ENCODE data around the gene EVC.
"Not testable (repeated sequence)": the region's sequence is repeated elsewhere in the genome, so short reads cannot be mapped to it uniquely, and the experiment has no call there.

Gene EVC

DNA sequence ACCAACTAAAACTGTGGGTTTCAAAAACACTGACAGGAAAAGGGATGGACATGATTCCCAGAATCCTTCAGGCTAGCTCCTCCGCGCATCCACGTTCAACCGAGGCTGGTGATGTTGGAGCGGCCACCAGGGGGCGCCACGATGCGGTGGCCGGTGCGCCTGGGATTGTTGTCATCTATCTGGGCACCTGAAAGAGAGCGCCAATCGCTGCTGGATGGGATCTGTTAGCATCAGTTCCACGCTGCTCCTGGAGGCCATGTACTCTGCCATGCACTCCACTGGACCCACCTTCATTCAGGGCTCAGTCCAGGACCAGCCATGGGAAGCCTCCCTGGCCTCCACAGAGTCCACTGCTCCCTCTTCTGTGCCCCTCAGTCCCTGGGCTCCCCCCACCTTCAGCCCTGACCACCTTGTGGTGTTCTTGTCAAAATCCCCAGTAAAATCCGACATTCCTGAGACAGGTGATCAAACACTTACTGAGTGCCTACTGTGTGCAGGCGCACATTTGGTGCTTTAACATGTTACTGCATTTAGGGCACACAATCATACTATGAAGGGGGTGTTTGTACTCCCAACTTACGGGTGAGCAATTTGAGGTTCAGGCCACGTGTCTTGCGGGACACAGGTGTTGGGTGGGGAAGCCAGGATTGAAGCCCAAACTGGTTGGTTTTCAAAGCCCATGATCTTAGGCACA, 110.8 kb downstream of the EVC start:
- no peak for DNase-seq

DNA sequence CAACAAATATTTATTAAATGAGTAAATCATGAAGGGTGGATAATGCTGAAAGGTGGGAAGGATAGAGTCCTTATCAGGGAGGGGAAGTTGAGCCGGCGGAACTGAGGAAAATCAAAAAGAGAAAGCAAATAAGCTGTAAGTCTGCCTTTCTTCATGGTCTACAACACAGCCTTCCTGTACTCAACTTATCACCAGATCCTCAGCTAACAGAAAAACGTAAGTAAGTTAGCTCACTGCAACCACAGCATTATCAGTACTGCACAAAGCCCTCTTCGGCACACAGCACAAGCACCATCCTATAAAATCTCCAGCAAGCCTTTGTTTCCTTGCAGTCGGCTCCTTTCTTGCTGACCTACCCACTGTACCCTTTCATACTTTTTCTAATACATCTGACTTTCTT, 111.6 kb downstream of the EVC start:
- DNase-seq: no peak

GRCh38 chr4:5823542-5824211, 112.7 kb downstream of the EVC start:
- DNase-seq: no peak

- no peak for DNase-seq
Observed at GRCh38 chr4:5824227-5824626, 113.2 kb downstream of the EVC start.

DNA sequence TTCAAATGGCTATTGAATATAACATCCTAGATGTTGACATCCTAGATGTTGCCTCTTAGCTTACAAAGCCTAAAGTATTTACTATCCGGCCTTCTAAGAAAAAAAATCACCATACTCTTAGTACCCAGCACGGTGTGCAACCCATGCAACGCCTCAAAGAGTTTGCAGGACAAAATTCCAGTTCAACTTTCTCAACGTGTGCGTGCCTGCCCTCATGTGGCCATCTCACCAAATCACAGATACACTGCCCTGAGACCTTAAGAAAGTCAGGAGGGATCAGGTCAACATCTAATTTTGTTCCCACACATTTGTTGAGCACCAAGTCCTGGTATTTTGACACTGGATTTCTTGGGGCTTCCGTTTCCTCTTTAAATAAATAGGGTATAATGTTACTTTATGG, 113.6 kb downstream of the EVC start:
- no peak for DNase-seq

DNA sequence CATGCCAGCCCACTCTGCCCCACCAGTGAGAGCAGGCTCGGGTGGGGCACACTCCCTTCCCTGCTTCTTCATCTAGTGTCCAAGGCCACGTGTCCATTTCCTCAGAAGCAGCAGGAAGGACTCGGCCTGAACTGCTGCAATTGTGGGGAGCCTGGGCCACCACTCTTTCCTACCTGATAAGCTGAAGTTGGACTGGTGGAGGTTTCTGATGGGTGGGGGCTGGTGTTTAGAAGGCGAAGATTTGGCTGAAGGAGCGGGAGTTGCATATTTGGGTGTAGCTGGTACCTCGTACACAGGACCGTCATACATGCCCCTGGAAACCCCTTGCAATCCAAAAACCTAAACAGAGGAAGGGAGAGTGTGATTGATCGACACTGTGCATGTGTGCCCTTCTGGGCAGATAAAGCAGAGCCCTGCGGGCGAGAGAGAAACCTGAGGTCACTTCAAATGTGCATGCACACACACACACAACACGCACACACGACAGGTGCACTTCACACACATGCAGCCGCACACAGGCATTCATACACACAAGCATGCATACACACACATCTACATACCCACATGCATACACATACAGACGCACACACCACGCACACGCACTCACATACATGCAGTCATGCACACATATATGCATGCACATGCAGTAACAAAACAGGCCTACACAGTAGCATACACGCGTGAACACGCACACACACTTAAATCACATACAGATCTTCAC, 114.5 kb downstream of the EVC start:
- DNase-seq: no peak

- no peak for DNase-seq
Observed at GRCh38 chr4:5826437-5827107, 115.6 kb downstream of the EVC start.

DNA sequence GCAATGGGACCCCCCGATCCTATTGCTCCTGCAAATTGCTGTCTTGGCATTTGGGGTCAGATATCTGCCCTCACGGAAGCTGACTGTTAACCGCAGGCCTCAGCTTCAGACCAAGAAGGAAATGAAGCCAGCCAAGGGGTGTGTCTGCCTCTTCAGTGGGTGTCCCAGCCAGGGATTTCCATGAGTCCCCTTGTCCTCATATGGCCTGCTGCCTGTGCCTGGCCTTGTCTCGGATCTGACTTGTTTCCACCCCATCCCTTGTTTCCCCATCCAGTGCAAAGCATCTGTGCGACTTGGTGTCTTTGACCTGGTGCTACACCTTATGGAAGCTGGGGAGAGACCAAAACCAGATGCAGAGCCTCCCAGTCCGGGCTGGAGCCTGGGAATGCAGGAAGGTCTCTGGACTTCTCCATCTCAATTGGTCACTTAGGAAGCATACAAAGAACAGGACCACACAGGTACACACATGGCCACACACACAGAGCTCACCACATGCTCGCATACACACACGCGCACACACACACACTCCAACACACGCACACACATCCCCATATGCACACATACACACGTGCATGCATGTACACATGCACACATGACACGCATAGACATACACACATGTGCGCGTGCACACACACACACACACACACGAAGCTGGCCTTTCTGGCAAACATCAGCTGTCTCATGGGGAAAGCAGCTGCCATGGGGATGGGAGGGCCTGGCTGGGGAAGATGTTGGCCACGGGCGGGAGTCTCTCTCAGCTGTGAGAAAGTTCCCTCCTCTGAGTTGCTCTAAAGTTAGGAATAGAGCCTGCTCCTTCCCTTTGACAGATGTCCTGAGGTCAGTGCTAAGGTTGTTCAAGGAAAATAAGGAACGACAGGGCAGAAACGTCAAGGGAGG, 116.4 kb downstream of the EVC start:
- DNase-seq: no peak

- DNase-seq: no peak
Observed at GRCh38 chr4:5828005-5828391, 117.0 kb downstream of the EVC start.

- DNase-seq: no peak
Observed at GRCh38 chr4:5836943-5837342, 125.9 kb downstream of the EVC start.

DNA sequence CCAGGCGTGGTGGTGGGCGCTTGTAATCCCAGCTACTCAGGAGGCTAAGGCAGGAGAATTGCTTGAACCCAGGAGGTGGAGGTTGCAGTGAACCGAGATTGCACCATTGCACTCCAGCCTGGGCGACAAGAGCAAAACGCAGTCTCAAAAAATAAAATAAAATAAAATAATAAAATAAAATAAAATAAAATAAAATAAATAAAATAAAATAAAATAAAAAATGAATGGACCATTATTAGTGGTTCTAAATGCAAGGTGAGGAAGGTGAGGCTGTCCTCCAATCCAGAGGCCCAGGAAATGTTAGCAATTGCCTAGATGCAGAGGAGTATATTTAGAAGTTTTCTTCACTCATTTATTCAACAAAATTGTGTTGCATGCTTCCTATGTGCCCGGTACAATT, 126.5 kb downstream of the EVC start:
- DNase-seq: not testable (repeated sequence)

GRCh38 chr4:5839332-5839731, 128.3 kb downstream of the EVC start:
- no peak for DNase-seq

- no peak for DNase-seq
Observed at GRCh38 chr4:5839751-5840674, 129.0 kb downstream of the EVC start.

GRCh38 chr4:5842456-5842855, 131.5 kb downstream of the EVC start:
- DNase-seq: no peak

DNA sequence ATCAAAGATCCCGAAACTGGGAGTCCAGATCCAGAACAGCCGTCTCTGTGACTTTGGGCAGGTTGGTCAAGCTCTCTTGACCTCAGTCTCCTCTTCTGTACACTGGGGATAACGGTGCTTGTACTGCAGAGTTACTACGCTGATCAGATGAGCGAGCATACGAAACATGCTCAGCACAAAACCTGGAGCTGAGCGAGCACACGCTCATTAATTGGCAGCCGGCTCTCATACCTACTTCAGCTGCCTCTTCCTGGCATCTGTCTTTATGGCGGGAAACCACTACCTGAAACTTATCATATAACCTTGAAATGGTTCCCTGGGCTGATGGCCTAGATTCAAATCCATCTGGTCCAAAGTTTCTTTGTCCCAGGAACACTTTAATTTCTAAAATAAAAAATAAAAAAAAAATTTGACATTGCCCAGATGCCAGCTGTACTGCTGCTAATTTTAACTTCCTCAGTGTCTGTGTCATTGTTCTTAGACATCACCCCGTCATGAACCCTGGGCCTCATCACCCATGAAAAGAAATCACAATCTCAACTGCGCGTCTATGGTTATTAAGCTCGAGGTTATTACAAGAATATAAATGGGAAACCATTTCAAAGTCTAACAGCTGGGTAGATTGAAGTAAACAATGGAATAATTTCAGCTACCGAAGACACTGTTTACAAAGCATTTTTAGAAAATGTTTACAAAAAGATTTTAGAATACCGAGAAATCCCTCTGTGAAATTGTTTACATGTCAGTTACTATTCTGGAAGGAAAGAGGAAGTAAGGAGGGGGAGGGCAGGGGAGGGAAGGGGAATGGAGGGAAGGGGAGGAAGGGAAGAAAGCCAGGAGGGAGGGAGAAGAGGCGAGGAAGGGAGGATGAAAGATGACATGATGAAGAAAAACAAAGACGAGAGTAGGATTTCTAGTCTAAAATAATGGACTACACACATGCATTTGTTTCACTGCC, 132.9 kb downstream of the EVC start:
- DNase-seq: no peak

DNA sequence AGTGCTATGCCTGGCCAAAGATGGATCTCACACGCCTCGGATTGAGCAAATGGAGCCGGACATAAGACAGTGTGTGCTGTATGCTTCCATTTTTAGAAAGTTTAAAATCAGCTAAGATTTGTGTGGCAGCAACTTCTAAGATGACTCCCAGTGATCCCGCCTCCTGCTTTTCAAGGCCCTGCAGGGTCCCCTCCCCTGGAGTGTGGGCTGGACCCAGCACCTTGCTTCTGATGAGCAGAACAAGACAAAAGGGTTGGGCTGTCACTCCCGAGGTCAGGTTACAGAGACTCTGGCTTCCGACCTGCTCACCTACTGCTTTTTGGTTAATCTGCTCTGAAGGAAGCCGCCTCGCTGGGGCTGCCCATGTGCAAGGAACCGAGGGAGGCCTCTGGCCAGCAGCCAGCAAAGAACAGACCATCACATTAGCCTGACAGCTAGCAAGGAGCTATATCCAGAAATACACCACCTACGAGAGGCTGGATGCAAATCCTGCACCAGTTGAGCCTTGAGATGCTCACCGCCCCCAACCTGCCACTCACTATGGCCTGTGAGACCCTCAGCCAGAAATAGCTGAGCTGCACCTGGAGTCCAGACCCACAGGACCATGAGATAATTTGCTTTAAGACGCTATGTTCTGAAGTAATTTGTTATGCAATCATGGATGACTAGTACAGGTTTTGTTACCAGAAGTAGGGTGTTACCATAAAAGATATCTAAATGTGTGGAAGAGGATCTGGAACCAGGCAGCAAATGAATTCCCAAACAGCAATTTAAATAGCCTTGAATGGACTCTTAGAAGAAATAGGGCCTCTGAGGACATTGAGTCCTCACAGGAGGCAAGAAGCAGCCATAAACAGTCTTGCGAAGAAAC, 134.3 kb downstream of the EVC start:
- no peak for DNase-seq

- DNase-seq: no peak
Observed at GRCh38 chr4:5851637-5852301, 140.8 kb downstream of the EVC start.

GRCh38 chr4:5852523-5853202, 141.7 kb downstream of the EVC start:
- DNase-seq: no peak

Measured in activated effector memory CD4-positive, alpha-beta T cell treated with Interleukin-2 at 50 U/mL for 16 hours (primary cell).